Activated gamma-delta T cell (primary cell): ENCODE data around the gene KCNJ16.

Experiments used
- DNase-seq: peaks from one replicate; lab custom pipeline; 2025; lab: John Stamatoyannopoulos, UW

The KCNJ16 gene

DNA sequence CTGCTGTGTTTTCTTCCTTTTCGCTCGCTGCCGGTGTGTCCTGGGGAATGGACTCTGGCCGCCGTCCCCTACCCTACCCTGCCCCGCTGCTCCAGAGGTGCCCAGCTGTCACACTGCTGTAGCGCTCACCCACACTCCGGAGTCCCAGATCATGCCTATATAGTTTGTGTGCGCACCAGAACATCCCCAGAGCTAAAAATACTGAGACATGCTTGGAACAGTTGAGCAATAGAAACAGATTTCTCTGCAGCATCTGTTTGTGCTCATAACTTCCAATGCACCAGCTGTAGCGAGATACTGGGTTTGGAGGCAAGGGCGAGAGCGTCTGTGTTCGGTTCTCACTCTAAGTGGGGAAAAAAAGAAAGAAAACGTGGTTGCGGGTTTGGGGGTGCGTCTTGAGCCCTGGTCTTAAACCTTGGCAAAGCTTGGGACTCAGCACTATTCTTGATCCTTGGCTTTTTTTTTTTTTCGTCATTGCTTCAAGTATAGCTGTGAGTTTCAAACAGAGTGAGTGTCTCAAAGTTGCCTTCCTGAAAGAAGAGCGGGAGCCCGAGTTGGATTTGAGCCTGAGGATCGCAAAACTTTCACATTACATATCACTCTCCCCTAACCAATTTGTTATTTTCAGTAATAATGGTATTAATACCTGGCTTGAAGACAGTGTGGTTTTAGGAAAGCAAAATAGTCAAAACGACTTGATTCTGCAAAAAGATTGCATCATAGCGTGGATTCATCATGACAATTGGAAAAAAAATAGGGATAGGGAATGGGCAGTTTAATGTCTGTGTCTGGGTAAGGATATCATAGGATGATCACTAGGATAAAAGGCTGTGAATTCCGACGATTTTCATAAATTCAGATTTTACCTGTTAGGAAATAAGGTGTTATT, 94.9 kb downstream of the KCNJ16 start:
- no peak for DNase-seq

- no peak for DNase-seq
Measured at GRCh38 chr17:70171159-70171558, 96.1 kb downstream of the KCNJ16 start.

- no peak for DNase-seq
Measured at GRCh38 chr17:70172449-70172848, 97.4 kb downstream of the KCNJ16 start.

- DNase-seq, result no peak
Measured at GRCh38 chr17:70172923-70173322, 97.9 kb downstream of the KCNJ16 start.

DNA sequence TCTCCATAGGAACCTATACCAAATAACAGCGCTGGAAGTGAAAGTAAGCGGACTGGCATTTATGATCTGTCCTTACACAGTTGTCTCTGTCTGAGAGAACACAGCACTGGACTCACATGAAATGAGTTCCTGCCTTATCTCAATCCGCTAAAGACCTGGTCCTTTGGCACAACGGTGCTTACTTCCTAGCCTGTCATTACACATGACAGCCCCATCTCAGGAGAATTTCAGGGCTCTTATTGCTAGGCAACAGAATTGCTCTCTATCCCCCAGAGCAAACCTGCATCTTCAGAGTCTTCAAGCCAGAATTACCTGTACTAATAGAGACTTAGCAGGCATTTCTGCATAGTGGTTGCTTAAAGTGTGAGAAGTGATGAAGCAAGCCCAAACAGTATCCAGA, 98.7 kb downstream of the KCNJ16 start:
- DNase-seq, result no peak

- no peak for DNase-seq
Measured at GRCh38 chr17:70181376-70181775, 106.4 kb downstream of the KCNJ16 start.

- DNase-seq, result no peak
Measured at GRCh38 chr17:70181866-70182265, 106.8 kb downstream of the KCNJ16 start.

- DNase-seq, result no peak
Measured at GRCh38 chr17:70183508-70183907, 108.5 kb downstream of the KCNJ16 start.

DNA sequence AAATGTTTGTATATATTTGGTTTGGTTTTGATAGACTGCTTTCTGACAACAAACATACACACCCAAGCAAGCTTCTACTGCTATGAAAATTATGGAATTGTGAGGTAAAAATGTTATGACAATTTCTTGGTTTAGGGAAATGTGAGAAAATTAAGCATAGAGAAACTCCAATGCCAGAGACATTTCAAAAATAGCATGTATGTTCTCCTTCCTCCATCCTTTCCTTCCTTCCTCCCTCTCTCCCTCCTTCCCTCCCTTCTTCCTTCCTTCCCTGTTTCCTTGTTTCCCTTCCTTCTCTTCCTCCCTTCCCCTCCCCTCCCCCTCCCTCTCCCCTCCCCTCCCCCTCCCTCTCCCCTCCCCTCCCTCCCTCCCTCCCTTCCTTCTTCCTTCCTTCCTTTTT, 109.2 kb downstream of the KCNJ16 start:
- no peak for DNase-seq

DNA sequence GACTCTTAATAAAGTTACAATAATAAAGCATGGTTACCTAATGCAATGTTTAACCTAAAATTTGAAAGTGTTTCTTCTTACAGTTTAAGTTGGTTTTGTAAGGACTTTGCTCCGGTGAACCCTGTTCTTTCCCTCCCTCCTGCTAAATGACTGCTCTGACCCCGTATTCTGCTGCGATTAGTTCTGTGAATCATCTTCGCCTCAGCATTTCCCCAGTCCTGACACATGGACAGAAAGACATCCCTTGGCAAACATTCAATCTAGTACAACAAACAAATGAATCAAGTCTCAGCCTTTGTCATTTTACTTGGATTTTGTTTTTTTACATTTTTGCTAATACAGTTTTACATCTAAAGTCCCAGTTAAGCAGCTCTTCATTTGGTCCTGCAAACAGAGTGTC, 109.7 kb downstream of the KCNJ16 start:
- DNase-seq, result no peak
